ENCODE data around the gene IQCF5. TPM values are rescaled to one million over a fixed set of nuclear protein-coding genes. Genes with fewer than 3 reads are reported as not detected.
"Not testable (repeated sequence)": the region's sequence is repeated elsewhere in the genome, so short reads cannot be mapped to it uniquely, and the experiment has no call there.

The IQCF5 gene
- total and polyA plus RNA-seq, 7 donors: not detected

DNA sequence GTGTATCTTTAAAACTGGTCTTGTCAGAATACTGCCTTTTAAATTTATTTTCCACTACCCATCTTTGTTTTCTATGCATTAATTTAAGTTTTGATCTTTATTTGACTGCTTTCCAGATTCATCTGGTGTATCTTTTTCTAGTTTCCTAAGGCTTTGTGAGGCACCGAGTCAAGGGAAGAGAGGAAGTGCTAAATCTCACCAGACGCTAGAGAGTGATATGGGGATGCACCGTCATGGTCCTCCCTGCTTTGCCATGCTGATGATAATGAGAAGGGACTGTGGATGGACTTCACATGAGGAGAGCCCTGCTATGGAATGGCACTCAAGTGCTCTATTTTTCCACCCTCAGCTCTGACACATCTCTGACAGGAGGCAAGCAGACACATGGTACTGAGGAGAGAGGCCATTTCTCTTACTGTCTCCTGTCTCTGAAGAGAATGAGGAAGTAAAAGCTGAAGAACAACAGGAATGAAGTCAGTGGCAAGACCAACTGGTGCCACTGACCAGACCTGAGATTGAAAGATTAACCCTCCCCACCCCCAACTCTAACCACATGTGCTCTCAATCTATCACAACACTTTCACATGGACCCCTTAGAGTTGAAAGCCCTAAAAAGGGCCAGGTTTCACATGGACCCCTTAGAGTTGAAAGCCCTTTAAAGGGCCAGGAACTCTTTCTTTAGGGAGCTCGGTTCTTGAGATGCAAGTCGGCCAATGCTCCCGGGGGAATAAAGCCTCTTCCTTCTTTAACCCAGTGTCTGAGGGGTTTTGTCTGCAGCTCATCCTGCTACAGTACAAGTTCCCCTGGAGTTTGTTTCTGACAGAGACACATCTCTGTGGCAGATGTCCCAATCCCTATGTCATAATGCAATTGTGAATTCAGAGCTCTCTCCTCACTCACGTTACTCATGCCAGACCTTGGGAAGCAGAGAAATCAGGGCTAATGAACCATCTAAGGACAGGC is 14.4 kb downstream of the IQCF5 start, which contains the start of gene IQCF2:
Gene IQCF2 (plus strand): TSS at position 913 of the 963 bp plus-strand sequence. CDS start 52 bp downstream, outside the sequence.
- Histone ChIP-seq H3K9me3 (no peaks in the 10 kb centered on the region), H3K36me3 (no peaks in the 10 kb centered on the region), H3K4me1 (no peaks in the 10 kb centered on the region), H3K4me3 (no peak within 1 kb of the TSS), H3K27ac (no peak within 1 kb of the TSS), H3K27me3 (no peaks in the 10 kb centered on the region)
- TF ChIP-seq CTCF (IDR thresholded peaks at IDR 0.05) (no peak), EP300 (IDR thresholded peaks at IDR 0.05) (no peak), POLR2AphosphoS5 (IDR thresholded peaks at IDR 0.05) (no peak), POLR2A (IDR thresholded peaks at IDR 0.05) (no peak)
- intact Hi-C loops (cut with DNase I): no loop called here
- WGBS, 2 donors: 68 to 87% methylated on average over 7 of the region's 7 CpGs
- no peak for DNase-seq

- H3K9me3 ChIP-seq; H3K36me3 ChIP-seq; H3K4me3 ChIP-seq; H3K27ac ChIP-seq; intact Hi-C loops (cut with DNase I); H3K27me3 ChIP-seq; DNase-seq; H3K4me1 ChIP-seq: not testable (repeated sequence)
- WGBS, 2 donors: 93 to 94% methylated on average over 1 of the region's 1 CpG
Measured at GRCh38 chr3:51855411-51855810, 20.0 kb downstream of the IQCF5 start.

GRCh38 chr3:51845129-51845528 is 30.3 kb downstream of the IQCF5 start:
- Histone ChIP-seq H3K9me3 (peaks cover 0 to 4% (median 0%) of the 10 kb centered on the region in 4 donors), H3K27me3 (no peaks in the 10 kb centered on the region), H3K4me3 (no peak overlapping the region), H3K4me1 (no peaks in the 10 kb centered on the region), H3K36me3 (no peaks in the 10 kb centered on the region), H3K27ac (no peak overlapping the region)
- TF ChIP-seq POLR2A (IDR thresholded peaks at IDR 0.05) (no peak), EP300 (IDR thresholded peaks at IDR 0.05) (no peak), CTCF (IDR thresholded peaks at IDR 0.05) (no peak), POLR2AphosphoS5 (IDR thresholded peaks at IDR 0.05) (no peak)
- WGBS, 2 donors: 75 to 76% methylated on average over 7 of the region's 7 CpGs
- DNase-seq: no peak
- intact Hi-C loops (cut with DNase I): no loop called here

GRCh38 chr3:51836606-51837005 is 38.8 kb downstream of the IQCF5 start:
- TF ChIP-seq EP300 (IDR thresholded peaks at IDR 0.05) (no peak), POLR2AphosphoS5 (IDR thresholded peaks at IDR 0.05) (no peak), POLR2A (IDR thresholded peaks at IDR 0.05) (no peak), CTCF (IDR thresholded peaks at IDR 0.05) (no peak)
- Histone ChIP-seq H3K9me3 (no peaks in the 10 kb centered on the region), H3K4me3 (no peak overlapping the region), H3K27ac (no peak overlapping the region), H3K4me1 (no peaks in the 10 kb centered on the region), H3K36me3 (no peaks in the 10 kb centered on the region), H3K27me3 (no peaks in the 10 kb centered on the region)
- no peak for DNase-seq
- intact Hi-C loops (cut with DNase I): no loop called here
- WGBS, 2 donors: 86 to 89% methylated on average over 5 of the region's 5 CpGs

- no peak for DNase-seq
- H3K9me3 ChIP-seq: peaks cover 0 to 5% (median 3%) of the 10 kb centered on the region in 4 donors
- H3K27me3 ChIP-seq: no peaks in the 10 kb centered on the region
- H3K4me1 ChIP-seq: no peaks in the 10 kb centered on the region
- no peak overlapping the region for H3K4me3 ChIP-seq
- no peaks in the 10 kb centered on the region for H3K36me3 ChIP-seq
- WGBS, 2 donors: 53 to 54% methylated on average over 4 of the region's 4 CpGs
- no peak overlapping the region for H3K27ac ChIP-seq
- intact Hi-C loops (cut with DNase I): no loop called here
- TF ChIP-seq POLR2A (IDR thresholded peaks at IDR 0.05): no peak
Measured at GRCh38 chr3:51830836-51831385, 44.5 kb downstream of the IQCF5 start.

All from sigmoid colon (tissue), 7 donors.